Hematopoietic multipotent progenitor cell treated with erythropoietin and hydrocortisone succinate and interleukin-3 and kit ligand, for 17 days (in vitro differentiated cells): ENCODE measurements around the gene AUP1.

Experiments
- DNase-seq: peaks from one replicate; pipeline ENCODE4 v3.0.0-alpha.2; 2015; ENCODE audit warnings: low spot score

AUP1 gene

DNA sequence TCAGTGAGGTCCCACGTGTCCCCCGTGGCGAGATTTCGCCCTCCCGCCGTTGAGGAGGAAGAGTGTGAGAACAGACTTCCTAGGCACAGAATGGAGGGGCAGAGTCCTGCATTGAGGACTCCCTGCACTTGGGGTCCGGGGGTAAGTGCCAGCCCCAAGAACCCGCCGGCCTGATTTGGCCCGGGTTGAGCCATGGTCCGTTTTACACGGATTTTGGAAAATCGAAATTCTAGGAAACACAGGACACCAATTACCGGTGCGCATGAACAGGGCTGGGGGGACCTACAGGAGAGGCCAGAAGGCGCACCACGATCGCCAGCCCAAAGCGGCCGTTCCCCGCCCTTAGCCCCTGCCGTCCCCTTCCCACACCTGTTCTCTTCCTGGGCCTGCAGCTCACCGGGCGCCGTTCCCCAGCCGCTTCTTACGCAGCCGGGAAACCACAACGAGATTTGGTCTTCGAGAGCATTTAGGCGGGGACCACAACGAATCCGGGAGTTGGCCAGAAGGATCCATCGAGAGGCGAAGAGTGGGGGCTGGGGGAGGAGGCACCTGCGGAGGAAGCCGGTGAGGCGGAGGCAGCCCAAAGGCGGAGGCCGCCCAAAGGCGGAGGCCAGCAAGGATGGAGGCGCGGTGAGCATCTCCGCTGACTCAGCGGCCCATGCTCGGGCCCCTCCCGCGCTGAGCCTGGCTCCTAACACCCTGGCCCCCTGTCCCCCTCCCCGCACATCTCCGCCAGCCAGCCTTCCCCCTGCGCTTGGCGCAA, 15.7 kb downstream of the AUP1 start:
- DNase-seq: no peak

DNA sequence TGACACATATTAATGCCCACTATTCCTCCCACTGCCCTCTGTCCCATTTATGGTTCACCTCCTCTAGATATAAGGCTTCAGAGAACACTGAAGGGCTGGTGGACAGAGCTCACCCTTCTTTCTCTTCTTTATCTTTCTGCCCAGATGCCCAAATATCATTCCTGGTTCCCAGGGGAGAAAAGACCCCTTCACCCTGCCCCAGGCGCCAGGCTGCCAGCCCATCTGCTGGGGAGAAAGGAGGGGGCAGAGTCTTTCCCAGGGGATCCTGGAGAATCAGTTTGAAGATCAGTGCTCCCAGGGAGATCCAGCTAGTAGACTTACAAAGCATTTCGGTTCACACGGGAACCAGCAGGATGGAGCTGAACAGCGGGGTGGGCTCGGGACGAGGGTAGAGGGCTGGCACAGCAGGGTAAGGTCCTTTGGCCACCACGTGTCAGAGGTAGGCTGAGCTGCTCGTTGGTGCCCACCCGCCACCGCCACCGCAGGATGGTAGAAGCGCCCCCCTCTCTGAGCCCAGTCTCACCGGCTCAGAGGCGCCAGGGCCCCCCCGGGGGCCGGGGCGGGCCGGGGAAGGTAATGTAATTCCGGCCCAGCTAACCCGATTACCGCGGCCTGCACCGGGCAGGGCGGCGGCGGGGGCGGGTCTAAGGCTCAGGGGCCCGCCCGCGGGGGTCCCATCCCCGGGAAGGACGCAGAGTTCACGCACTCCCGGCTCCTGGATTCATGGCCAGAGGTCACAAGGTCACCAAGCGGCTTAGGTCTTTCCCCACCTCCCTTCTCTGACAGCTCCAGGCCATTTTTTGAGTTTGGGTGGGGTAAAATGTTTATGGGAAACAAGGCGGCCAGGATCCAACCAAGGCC, 16.5 kb downstream of the AUP1 start:
- DNase-seq: no peak

DNA sequence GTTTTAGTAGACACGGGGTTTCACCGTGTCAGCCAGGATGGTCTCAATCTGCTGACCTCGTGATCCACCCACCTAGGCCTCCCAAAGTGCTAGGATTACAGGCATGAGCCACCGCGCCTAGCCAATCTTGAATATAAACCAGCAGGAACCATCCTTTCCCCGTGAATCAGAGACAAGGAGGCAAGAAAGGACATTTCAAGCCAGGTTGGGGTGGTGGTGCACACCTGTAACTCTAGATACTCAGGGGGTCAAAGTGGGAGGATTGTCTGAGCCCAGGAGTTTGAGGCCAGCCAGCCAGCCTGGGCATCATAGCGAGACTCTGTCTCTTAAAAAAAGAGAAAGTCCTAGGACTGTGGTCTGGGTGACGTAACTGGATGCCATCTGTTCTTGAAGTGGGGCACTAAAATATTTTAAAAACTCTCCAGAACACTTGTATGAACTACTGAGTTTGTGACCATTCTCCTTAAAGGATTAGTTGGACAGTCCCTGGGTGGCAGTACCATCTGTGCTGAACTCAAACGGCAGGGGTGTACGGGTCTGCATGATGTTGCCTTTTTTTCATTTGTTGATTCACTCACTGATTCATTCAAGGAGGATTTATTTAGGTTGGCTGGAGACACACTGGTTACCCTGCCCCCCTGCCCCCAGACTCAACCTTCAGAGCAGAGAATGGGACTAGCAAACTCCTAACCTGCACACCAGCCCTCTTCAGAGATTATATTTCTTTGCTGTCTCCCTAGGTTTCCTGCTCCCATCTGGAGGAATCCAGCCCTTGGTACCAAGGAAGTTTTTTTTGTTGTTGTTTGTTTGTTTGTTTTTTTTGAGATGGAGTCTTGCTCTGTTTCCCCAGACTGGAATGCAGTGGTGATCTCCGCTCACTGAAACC, 18.2 kb downstream of the AUP1 start:
- DNase-seq: no peak

DNA sequence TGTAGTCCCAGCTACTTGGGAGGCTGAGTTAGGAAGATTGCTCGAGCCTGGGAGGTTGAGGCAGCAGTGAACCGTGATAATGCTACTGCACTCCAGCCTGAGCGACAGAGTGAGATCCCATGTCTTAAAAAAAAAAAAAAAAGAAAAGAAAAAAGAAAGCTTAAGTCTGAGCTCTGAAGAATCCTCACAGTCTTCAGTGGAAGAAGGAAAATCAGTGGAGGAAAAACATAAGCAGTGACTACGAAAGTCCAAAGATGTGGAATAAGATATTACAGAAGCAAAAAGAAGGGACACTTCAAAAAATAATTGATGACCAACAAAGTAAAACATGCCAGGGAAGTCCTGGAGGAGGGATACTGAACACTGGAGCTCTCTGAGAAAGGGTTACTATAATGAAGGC, 19.2 kb downstream of the AUP1 start:
- no peak for DNase-seq

DNA sequence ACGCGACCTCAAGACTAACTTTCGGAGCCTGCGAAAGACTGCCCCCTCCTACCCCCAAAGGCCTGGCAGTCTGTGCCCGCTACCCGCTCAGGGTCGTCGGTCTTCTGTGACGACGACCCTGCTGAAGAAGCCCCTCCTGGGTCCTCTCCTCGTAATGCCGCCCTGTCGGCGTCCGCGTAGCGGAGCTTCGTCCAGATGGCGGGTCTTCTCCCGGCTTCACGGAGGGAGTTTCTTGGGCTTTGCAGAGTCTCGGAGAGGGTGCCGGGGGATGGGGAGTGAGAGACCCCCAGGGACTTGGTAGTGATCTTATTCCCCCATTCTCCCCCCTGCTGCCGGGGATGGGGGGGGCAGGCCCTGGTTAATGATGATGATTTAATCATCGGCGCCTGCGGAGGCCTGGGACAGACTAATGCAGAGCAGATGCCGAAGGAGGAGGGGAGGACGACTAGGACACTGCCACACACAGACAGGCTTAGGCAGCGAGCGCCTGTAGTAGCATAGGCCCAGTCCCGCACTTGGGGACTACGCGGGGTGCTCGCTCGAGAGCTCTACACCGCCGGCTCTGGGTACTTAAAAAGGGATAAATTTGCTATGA, 21.5 kb downstream of the AUP1 start:
- DNase-seq: no peak

DNA sequence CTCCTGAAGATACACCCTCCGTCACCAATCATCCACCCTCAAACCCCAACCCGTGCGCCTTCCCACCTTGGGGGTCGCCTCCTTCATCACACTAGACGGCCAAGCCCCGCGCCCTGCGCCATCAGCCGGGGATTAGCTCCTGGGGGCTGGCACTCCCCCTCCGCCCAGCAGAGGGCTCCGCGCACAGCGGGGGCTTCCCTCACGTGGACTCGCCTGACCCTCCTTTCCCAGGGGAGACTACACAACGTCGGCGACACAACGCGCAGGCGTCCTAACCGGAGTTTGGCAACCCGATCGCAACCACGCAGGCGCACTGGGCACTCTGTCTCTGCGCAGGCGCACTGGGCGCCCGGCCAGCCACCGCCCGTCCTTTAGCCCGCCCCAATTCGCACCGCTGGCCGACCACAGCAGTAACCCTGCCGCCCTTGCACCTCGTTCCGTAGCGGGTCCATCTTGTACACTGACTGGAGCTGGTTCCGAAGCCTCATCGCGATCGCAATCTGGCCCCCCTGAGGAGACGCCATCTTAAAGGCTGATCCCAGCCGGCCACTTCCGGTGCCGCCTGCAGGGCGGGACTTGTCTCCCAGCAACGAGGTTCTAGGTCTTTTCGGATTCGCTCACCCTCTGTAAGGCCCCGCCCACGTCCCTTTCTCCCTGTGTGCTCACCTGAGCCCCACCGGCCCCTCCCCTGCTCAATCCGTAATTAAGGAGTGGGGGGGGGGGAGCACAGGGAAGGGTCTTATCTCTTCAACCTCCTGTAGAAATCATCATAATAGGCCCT, 22.2 kb downstream of the AUP1 start, which contains the start of gene PCGF1:
PCGF1 (minus strand) TSS at position 551 of the 781 bp plus-strand sequence; CDS start at position 524, 27 bp downstream.
- peak; percentile 100 for DNase-seq

DNA sequence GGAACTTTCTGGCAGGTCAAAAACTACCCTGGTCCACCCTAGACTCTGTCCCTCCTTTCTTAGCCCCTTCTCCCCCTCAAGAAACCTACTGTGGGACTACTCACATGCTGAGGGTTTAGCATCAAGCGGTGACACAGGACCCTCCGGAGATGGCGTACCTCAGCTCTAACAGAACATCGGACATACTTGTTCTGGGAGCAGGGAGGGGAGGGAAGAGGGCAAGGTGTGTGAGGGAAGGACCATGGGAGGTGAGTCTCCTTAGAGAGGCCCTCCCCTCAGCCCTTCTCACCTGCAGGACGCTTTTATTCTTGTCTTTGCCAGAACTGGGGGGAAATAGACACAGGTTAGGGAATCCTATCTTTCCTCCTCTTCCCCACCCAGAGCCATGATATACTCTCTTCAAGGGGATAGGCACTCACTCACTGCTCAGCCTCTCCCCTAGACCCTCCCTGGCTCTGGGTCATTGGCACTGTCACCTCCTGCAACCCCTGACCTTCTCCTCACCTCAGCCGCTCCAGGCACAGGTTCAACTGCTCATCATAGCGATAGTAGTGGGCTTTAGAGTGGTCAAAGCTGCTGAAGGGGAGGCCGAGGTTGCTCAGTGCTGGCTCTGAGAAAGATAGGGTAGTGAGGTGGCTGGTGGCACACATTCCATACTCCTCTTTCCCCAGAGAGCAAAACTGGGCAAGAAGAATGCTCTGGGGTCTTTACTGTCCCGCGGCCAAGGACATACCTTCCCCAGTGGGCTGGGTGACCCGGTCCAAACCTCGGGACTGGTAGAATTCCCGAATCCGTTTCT, 23.9 kb downstream of the AUP1 start:
- DNase-seq: no peak

DNA sequence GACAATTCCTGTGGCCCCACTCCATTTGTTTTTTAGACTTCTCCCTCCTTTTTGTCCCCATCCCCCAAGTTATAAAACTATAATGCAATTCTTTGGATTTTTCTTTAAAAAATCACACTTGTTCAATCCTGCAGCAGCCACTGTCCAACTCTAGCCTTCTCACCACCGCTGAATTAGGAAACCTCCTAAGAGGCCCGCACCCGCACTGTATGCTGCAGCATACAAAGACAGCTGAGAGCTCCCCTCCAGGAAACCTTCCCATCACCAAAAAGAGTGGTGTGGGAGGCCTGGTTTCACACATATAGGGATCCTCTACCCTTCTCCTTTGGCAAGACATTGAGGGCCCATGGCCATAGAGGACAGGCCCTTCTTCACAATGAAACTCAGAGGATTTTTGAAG, 24.9 kb downstream of the AUP1 start:
- no peak for DNase-seq

DNA sequence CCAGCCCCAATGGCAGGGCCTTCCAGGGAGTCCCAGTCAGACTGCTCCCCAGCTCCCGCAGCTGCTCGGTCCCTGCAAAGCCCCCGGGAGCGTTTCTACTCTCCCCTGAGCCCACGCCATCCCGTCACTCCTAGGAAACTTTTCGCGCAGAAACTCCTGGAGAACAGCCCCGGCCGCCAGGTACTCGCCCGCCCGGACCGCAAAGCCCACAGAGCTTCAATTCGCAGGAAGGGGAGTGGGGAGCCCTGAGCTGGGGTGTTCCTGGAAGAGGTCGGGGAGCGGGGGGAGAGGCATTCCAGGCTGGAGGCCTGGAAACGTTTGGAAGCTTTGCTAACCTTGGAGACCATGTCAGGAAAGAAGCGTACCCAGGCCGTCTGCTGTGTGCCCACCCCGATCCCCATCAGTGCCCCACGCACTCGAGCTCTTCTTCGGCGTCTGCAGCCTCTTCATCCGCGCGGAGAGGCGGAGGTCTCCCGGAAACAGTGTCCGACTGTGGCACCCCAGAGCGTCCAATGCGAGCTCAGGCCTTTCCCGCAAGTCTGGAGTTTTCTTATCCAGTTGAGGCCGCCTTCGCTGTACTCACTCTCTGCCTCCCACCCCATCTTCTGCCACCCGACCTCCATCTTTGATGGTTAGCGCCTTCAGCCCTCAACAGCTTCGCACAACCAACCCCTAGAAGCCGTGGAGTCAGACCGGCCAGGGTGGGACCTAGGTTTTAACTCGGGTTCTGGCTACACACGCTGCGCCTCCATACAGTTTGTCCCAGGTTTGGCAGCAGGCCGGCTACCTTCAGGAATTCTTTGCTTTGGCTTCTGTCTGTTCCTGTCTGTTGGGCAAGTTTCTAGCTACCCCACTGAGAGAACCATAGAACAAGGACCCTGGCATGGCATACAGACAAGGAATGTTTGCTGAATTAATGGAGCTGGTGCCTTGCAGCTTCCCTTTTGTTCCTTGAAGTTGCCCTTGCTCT, 25.7 kb downstream of the AUP1 start:
- DNase-seq: no peak

DNA sequence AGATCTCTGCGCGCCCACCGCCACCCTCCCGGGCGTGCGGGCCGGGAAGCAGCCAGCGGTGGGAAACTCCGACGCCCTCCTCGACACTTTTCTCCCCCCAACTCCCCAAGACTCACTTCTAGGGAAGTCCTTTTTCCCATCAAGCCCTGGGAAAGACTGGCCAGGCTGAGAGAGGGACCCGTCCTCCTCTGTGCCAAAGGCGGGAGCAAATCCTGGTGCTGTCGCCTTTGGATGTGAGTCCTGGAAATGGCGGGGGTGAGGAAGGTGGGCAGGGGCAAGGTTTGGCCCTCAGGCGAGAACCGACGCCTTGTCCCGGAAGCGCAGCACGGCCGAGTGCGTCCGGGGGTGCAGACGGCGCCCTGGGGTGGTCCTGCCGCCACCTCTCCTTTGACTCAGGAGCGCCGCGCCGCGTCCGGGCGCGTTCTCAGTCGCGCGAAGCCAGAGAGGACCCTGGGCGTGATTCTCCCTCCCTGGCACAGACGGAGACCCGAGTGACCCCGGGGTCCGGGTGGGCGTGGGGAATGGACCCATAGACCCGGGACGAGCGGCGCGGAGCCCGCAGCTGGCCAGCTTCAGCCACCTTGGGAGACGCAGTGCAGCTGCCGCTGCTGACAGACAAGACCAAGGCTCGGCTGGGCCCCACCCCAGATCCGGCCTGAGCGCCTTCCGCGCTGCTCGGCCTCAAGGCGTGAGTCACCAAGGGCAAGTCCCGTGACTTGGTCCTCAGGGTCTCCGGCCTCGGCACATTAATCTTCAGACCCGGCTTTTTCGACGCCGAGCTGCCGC, 26.6 kb downstream of the AUP1 start:
- DNase-seq: peak; percentile 64

DNA sequence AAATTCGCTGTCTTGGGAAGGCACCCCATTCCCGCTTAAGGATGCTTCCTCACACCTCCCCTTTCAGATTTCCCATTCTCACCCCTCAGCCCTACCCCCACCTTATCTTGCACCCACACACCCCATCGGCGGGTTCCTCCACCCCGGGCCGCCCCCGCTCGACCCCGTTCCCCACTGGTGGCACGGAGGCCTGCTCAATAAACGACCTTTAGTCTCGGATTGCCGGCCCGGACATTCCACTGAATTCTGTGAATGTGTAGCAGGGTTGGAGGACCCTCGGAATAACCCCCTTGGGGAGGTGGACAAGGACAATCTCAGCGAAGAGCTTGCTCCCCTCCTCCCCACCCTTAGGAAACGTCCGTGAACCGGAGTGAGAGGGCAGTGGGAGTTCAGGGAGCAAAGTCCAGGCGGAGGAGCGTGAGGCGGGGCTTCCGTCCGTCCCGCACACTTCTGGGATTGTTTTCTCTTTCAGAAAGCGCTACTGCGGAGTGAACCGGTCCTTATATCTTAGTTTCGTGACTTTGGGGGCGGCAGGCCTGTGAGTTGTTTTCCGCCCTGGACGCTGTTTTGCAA, 27.3 kb downstream of the AUP1 start:
- DNase-seq: no peak

DNA sequence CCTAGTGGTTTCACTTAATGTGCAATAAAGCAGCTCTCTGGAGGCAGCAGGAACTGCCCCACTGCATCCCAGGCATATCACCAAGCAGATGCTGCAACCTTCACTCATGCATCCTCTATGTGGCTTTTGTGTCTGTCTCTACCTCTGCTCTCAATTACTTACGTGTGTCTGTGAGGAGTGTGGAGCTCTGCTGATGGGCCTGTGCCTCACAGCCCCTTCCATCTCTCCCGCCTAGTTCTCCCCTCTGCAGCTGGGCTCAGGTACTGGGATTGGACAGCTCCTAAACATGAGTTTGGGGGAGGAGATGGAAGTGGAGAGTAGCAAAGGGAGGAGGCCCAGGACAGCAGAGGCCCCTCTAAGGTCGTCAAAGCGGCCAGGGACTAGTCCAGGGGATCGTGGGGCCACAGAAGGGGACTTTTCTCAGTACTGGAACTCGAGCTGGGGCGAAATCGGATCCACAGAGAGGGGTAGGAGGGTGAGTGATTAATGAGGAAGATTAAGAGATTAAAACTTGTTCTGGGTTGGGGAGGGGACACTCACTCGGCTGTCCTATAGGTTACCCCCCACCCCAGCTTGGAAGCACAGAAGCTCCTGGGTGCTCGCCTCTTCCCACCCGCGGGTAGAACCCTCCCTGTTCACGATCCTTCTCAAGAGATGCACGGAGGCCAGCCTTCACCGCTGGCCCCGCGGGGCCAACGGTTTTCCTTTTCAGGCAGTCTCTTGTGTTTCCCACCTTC, 28.0 kb downstream of the AUP1 start:
- no peak for DNase-seq

DNA sequence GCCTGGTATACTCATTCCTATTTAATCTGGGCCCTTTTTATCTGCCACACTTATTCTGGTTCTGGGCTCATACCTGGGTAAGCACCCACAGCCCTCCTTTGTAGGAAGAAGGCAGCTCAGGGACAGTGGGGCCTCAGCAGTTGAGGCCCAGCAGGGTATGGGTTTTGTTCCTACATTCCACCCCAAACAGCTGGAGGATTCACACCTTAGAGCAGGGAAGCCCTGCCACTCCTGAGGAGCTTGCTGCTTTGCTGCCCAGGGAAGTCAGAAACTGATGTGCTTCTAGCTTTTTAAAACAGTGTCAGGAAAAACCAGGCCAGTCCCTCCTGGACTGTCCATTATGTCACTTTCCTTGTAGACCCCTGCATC, 28.9 kb downstream of the AUP1 start:
- no peak for DNase-seq

DNA sequence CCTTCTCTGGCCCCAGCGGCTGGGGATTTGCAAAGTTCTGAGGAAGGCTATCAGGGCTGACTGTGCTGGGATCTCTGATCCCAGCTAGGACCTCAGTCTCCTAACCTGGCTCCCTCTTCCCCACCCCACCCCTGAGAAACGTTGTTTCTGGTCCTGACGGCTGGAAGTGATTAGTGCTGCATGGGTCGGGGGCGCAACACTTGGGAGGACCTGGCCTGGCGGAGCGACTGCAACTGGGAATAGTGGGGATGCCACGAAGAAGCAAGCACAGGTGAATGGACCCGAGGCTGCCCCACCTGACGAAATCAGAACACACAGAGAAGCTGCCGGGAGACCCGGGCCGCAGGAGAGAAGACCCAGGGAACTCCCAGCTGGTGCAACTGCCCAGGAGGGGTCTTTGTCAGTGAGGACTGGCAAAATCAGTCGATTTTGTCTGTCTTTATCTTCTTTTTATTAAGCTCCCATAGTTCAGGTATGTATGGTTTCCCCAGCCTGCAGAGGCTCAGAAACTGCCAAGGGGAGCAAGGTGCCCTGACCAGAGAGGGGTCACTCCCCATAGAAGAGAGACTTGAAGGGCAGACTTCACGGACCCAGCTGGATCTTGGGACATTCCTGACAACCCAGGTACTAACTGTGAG, 29.4 kb downstream of the AUP1 start:
- no peak for DNase-seq

DNA sequence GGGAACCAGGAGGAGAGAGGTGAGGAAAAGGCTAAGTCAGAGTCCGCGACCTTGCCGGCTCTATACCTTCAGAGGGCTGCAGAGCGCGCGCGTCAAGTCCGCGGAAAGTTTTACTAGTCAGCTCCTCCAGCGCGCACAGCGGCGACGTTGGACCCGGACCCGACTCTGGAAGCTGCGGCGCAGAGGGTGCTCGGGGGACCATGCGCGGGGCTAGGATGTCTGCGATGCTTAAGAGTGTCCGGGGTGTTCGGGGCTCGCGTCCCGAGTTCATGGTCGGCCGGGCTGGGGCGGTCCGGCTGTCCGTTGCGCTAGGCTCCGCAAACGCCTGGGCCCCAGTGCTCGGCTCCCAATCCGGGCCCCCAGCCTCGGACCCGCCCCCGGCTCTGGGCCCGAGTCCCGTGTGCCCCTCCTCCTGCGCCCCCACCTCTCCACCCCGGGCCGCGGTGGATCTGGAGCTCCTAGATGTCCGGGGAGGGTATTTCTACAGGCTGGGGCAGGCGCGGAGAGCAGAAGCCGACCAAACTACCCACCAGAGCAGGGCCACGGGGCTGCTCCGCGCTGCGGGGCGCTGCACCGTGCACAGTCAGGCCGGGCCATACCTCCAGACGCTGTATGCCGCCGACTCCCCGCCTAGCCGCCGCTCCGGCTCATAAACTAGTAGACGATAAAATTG, 30.1 kb downstream of the AUP1 start, which contains the start of gene LBX2:
LBX2 (minus strand) TSS at position 337 of the 673 bp plus-strand sequence; CDS start at position 271, 66 bp downstream.
- DNase-seq: no peak
